GM18861 (cell line): ENCODE results near the gene ALDH18A1.

Source experiments
- ATAC-seq: cut with Tn5 transposase; IDR thresholded peaks from one replicate; pipeline ENCODE4 v1.9.1; 2021; ENCODE audit not compliant: unreplicated experiment

The ALDH18A1 gene

DNA sequence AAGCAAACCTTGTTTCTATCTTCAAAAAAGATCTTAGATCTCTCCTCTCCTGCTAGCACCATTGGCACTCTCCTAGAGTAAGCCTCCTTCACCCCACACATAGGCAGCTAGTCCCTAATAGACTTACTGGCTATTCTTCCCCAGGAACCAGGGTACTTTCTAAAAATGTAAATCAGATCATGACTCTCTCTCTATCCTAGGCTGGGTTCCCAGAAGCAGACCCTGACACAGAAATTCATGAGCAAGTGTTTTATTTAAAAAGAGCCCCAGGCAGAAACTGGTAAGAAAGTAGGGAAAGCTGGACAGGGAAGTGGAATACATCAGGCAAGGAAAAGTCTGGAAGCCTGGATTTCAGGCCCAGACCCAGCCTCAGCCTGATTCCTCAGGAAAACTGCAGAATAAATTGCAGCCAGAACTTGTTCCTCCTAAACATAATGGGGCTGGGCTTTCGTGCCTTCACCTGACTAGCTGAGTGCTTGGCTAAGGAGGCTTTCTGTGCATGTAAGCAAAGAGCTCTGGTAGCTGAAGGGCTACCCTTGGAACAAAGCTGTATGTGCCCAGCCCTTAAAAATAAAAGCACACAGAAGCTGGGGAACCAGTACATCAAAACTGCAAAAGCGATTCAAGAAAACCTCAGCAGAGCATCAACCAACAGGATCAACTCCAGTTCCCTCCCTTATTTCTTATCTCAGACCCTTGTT is 76.5 kb downstream of the ALDH18A1 start:
- no peak for ATAC-seq

- no peak for ATAC-seq
Observed at GRCh38 chr10:95579292-95579691, 77.2 kb downstream of the ALDH18A1 start.

DNA sequence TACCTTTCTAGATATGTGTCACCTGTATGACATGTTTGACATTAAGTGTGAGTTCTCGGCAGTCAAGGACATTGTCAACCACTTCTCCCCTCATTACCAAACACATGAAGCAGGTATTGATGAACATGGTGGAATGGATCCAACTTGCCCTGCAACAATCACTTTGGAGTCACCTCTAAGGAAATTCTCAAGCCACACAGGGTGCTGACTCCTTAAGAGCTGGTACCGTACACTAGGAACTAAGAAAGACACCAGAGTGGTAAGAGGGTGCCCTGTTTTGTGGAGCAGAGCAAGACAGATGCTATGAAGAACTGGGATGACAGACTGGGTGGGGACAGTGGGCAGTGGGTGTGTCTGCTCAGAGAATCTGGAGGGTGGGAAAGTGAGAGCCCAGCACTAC is 77.9 kb downstream of the ALDH18A1 start:
- ATAC-seq, result no peak

DNA sequence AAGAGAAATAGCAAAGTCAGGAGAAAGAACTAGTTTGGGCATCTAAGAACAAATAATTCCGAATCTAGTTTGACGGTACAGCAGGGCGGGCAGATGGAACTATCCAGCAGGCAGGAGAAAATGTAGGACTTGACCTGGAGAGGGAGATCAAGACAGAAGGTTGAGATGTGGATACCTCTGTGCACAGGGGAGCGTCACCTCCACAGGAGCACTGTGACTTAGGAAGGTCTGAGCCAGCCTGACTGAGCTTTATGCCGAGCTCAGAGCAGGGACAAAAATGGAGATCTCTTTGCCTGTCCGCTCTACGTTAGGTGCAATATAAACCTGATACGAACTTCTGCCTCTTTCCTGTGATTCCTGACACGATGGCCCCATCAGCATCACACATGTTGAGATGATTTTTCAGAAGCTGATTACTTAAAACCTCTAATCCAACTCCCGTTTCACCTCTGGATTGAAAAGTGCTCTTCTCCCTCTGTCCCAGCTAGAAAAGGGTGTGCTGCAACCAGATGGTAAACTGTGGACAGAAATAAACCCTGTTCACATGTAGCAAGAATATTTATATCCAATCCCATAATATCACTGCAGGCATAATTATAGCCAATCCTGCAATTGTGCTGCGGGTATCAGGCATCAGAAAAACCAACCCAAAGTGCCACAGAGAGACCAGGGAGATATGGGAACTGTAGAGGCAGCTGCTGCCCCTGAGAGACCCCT is 81.7 kb downstream of the ALDH18A1 start:
- no peak for ATAC-seq

DNA sequence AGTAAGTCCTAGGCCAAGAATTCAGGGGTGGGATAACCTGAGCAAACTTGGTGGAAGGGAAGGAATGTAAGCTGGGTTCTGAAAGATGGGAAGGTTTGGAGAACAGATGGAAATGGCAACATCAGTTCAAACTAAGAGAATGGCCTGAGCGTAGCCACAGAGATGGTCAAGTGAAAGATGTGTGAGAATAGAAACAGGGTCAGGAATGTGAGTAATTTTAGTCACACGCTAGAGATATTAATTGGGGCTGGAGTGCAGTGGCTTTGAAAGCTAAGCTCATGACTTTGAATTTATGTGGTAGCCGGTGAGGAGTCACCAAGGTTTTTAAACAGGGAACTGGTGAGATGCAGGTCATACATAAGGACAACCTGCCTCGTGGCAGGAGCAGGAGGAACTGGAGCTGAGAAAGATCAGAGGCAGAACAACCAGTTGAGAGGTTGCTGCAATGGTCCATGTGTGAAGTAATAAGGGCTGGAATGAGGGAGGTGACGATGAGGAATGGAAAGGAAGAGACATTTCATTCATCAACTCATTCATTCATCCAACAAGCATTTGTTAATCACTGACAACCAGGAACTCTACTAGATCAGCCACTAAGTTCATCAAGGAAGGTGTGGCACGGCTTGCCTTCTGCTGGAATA is 82.4 kb downstream of the ALDH18A1 start:
- no peak for ATAC-seq

DNA sequence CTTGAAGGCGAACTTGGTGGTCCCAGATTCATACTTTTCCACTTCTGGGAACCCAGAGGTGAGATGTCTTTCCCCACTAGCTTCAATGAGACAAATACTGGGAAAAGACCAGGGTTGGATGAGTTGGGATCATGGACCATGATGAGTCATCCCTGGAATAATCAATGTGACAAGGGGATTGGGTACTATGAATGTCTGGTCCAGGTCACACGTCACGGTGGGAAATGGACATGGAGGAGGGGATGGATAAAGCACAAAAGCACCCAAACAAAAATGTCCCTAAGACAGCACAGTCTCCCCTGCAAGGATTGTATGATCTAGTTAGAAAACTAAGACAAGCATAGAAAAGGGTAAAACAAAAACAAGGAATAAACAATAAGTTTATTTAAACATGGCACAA is 83.0 kb downstream of the ALDH18A1 start:
- ATAC-seq, result no peak

DNA sequence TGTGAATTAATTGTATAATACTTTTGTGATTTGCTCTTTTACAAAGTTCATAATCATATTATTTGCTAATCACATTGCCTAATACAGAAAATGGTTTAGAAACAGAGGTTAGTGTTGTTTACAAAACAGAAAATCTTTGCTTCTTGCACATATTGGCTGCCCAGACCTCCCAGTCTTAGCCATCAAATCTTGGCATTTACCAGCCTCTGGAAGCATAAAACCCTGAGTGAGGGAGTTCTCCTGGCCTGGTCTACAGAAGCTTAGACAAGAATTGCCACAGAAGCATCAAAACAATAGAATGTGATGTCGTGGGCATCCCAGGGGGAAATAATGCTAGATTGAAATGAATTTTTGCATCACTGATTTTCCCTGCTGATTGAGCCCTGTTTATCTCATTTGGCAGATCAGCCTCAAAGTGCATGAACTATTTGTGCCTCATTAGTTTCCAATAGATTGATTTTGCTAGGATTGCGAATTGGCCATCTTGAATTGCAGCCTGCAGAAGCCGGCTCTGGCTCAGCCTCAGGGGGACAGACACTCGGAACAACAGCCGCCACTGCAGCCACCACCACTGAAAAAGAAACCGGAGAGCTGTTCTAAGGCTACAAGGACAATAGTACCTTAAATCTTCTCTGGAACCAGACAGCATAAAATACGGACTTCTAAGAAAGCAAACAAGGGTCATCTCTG is 84.2 kb downstream of the ALDH18A1 start:
- no peak for ATAC-seq

- no peak for ATAC-seq
Observed at GRCh38 chr10:95571390-95571789, 85.1 kb downstream of the ALDH18A1 start.

DNA sequence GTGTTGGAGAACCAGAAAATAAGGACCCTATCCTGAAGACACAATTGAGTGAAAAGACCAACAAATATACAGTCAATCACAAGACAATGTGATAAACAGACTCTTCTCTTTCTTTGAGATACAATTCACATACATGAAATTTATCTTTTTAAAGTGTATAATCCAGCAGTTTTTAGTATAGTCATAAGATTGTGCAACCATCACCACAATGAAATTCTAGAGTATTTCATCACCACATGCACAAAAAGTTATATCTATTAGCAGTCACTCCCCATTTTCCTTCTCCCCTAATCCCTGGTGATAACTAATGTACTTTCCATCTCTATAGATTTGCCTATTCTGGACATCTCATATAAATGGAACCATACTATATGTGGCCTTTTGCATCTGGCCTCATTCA is 87.1 kb downstream of the ALDH18A1 start:
- no peak for ATAC-seq

- ATAC-seq, result no peak
Observed at GRCh38 chr10:95567903-95568630, 88.4 kb downstream of the ALDH18A1 start.

DNA sequence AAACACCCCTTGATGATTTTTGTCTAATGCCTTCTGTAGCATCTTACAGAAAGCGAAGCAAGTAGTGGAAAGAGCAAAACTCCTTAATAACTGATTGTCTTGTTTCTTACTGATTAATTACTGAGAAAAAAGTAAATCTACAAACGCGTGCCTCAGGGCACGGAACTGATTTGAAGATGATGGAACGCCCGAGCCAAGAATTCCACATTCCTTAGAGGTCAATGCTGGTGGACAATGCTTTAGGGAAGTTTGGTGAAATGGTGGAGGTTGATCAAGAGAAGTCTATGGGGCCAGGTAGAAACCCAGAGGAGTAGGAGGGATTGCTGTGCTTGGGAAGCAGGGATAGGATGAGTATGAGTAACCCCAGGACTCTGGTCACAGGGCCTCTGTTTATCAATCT is 90.4 kb downstream of the ALDH18A1 start:
- ATAC-seq, result no peak

DNA sequence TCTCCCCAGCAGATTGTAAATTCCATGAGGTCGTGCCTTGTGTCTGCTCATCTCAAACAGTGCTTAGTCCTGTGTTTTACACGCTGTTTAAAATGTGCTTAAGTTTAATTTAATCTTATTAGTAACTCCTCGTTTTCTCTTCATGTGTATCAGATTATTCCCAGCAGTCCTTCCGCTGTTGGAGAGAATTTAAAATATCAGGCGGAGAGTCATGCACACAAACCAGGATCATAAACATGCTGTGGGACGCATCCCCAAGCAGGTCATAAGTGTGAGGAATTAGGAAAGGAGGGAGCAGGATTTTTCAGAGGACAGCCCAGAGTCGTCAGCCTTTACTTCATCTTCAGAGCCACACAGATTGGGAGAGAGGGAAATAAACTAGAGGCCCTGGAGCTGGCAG is 91.2 kb downstream of the ALDH18A1 start:
- no peak for ATAC-seq

DNA sequence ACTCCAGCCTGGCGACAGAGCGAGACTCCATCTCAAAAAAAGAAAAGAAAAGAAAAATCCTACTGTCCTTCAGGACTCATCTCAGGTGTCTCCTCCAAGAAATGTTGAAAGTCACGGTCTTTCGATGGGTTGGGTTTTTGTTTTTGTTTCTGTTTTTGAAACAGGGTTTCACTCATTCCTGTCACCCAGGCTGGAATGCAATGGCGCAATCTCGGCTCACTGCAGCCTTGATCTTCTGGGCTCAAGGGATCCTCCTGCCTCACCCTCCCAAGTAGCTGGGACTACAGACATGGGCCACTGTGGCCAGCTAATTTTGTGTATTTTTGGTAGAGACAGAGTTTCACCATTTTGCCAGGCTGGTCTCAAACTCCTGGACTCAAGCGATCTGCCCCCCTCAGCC is 92.2 kb downstream of the ALDH18A1 start:
- no peak for ATAC-seq

DNA sequence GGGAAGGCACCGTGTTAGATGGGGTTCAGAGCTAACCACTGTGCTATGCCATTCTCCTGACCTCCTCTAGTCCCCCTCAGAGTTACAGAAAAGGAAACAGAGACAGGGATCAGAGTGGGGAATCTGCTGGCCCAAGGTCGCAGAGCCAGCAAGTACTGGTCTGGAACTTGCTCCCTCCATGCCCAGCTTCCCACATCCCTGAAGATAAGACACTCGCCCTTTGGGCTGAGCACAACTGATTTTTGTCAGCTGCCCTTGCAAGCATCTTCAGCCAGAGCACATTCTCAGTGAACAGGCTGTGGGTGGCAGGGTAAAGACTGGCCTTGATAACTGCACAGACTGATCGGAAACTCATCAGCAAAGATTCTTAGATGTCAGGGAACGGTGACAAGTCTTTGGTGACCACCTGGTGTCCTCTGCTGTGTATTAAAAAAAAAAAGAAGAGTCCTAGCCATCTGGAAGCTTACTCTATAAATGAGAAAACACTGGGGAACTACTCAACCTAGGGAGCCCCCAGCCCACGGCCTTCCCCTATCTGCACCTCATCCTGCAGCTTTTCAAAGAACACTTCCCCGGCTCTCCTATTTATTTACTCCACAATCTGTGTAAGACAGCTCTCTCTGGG is 94.1 kb downstream of the ALDH18A1 start:
- no peak for ATAC-seq

DNA sequence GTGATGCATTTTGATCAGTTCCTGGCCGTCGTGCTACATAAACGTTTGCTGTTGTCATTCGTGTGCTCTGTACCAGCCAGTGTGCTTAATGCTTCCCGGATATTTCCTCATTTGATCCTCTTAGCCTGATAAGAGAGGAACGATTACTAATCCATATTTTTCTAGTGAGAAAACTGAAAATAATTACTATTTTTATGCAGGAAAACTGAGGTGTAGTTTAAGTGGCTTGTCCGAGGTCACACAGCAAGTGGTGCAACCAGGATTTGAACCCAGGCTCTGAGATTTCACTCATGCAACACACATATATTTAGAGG is 94.7 kb downstream of the ALDH18A1 start:
- no peak for ATAC-seq

- ATAC-seq, result peak; percentile 99
Observed at GRCh38 chr10:95561177-95561863, 95.2 kb downstream of the ALDH18A1 start, which contains the start of gene SORBS1. TSS of gene SORBS1 (minus strand) at chr10:95561371. CDS start at chr10:95441135, 120,236 bp downstream.

DNA sequence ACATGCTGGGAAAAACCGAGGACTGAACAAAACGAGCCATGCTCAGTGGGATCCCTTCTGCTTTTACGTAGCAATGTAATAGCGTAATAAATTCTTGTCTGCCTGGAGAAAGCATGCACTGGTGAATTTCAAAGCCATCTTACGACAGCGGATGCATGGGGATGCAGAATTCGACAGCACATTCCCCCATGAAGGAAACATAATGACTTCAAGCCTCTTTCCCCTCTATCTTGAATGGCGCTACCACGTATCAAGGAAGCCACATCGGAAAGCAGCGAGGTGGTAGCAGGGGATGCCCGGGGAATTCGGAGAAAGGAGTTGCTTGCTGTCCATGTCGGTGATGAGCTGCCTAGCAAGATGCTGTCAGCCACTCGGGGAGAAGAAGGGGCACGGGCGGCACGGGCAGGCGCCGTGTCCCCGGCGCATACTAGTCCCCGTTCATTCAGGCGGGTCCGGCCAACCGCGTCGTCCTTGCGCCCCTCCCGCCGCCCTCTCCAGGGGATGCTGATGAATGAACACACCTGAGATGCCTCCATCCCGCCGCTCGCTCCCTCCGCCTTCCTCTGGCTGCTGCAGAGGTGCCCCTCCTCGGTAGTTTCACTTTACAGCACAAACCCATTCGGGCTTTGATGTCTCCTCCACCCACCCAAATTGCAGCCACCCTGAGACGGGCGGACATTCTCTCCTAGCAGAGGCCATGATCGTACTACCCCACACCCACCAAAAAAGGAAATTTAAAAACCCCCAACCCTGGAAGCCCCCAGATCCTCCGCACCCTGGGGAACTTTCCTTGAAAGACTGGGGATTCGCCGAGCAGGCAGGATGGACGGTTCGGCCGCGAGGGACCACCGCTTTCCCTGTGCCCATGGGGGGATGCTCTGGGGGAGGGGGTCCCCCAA is 96.0 kb downstream of the ALDH18A1 start:
- ATAC-seq, result no peak

DNA sequence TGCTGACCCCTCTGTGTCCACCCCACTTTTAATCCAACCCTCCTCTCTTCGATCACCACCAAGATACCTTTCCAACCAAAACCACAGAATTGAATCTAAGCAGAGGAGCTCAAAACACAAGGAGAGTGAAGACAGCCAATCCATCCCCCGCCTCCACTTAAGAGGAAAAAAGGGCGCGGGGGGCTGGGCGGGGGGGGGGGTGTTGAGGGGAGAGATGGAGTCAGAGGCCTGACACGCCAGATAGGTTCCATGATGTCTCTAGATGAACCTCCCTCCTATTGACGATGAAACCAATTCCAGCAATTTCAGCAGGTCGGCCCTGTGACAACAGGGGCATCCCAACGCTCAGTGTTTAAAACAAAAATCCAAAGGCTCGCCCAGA is 96.6 kb downstream of the ALDH18A1 start:
- no peak for ATAC-seq

- no peak for ATAC-seq
Observed at GRCh38 chr10:95559471-95559870, 97.0 kb downstream of the ALDH18A1 start.
